Ovary (tissue), 9 donors: ENCODE measurements around the gene ASB1. TPM values are rescaled to one million over a fixed set of nuclear protein-coding genes. Genes with fewer than 3 reads are reported as not detected.

Experiments
- DNase-seq, 5 donors: peaks; one replicate each; pipeline ENCODE4 v3.0.0-alpha.2; 2019 to 2020
- H3K27ac ChIP-seq, 2 donors: fragments of 200-600 bp; one replicate each; pipeline versions ENCODE4 v1.5.1 to v1.8.0; 2019 to 2022
- H3K27me3 ChIP-seq: fragments of 200-600 bp; one replicate; pipeline ENCODE4 v1.8.0; 2022
- H3K36me3 ChIP-seq: fragments of 200-600 bp; sonication (generic); one replicate; pipeline ENCODE4 v1.5.1; 2019
- H3K4me1 ChIP-seq: one replicate; pipeline ENCODE4 v1.8.1; 2013; ENCODE audit warnings: mild to moderate bottlenecking, moderate library complexity; ENCODE audit not compliant: insufficient read depth
- H3K4me3 ChIP-seq: fragments of 200-600 bp; sonication (generic); one replicate; pipeline ENCODE4 v1.5.1; 2017
- H3K9me3 ChIP-seq, 2 donors: fragments of 200-600 bp in 1 of 2; sonication (generic) in 1 of 2; one replicate each; pipeline versions ENCODE4 v1.5.1 to v1.8.1; 2013 to 2019; ENCODE audit warnings: mild to moderate bottlenecking in 1 of 2, moderate library complexity in 1 of 2
- EP300 ChIP-seq: sonication (generic); formaldehyde crosslinking; IDR thresholded peaks from one replicate; pipeline ENCODE4 v1.6.1; 2017; ENCODE audit warnings: antibody characterized with exemption
- POLR2A ChIP-seq: fragments of 450-650 bp; IDR thresholded peaks from one replicate; pipeline ENCODE4 v1.6.1; 2017; ENCODE audit warnings: antibody characterized with exemption, mild to moderate bottlenecking, moderate library complexity
- WGBS, 3 donors: extraction: QIAGEN DNeasy Blood & Tissue Kit in 1 of 3; methylation state at CpG; one replicate each; pipeline versions ENCODE4 v1.1.5 to v1.1.7; 2013 to 2017; 5-methylcytosine and 5-hydroxymethylcytosine counted together
- intact Hi-C, 4 donors: fragments of 100-400 bp; cut with DNase I; formaldehyde crosslinking; loops; one replicate each; pipeline versions ENCODE4 v1.11.0 to v1.15.1; 2022 to 2023
- polyA plus RNA-seq, 2 donors: library from polyadenylated mRNA; stranded (reverse); fragments of 200-250 nt in 1 of 2; fragments of 350-450 nt in 1 of 2; fragmentation: Illumina TruSeq in 1 of 2; extraction: RNeasy Lipid Tissue Mini Kit (QIAGEN cat#74804) in 1 of 2; gene quantifications; one replicate each; pipeline ENCODE4 v1.2.3, GENCODE V29; 2013 to 2014
- total RNA-seq, 7 donors: library from RNA; depleted of rRNA in 2 of 7; stranded (reverse); fragments of >200 nt in 2 of 7; fragmentation: NEBNext Ultra II Directional in 3 of 7; extraction: Animal tissue kit (Norgen Biotek cat#: 25700) in 3 of 7; gene quantifications; one replicate each; pipeline versions ENCODE4 v1.1.0 to v1.2.4, GENCODE V29; 2016 to 2023
- TF ChIP-seq, protein P1 (sequence below), 3 donors: fragments of 450-650 bp in 2 of 3; fragments of 200-600 bp in 1 of 3; IDR thresholded peaks; one replicate each; pipeline versions ENCODE4 v1.5.1 to v1.8.0; 2016 to 2022; ENCODE audit warnings: antibody characterized with exemption in 3 of 3, mild to moderate bottlenecking in 1 of 3
- donor health status: DM: no; HTN: no; CAD: no; lungs with moderate emphysema.
- donor health status: DM: no; HTN: no; CAD: no.
- donor health status: Bipolar disorder and iron deficiency.
- donor health status: DM: yes; HTN: yes; CAD: no.
- donor health status: DM: no; HTN: no; CAD: no.
- donor health status: DM: yes; HTN: yes; CAD: no.

ASB1 gene
- total and polyA plus RNA-seq, 9 donors: 9.3 to 34.0 (median 29.6) TPM

GRCh38 chr2:238473523-238473922, 46.8 kb downstream of the ASB1 start:
- TF ChIP-seq EP300: no peak
- TF ChIP-seq, protein P1, sequence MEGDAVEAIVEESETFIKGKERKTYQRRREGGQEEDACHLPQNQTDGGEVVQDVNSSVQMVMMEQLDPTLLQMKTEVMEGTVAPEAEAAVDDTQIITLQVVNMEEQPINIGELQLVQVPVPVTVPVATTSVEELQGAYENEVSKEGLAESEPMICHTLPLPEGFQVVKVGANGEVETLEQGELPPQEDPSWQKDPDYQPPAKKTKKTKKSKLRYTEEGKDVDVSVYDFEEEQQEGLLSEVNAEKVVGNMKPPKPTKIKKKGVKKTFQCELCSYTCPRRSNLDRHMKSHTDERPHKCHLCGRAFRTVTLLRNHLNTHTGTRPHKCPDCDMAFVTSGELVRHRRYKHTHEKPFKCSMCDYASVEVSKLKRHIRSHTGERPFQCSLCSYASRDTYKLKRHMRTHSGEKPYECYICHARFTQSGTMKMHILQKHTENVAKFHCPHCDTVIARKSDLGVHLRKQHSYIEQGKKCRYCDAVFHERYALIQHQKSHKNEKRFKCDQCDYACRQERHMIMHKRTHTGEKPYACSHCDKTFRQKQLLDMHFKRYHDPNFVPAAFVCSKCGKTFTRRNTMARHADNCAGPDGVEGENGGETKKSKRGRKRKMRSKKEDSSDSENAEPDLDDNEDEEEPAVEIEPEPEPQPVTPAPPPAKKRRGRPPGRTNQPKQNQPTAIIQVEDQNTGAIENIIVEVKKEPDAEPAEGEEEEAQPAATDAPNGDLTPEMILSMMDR (IDR thresholded peaks at IDR 0.05): no peak
- TF ChIP-seq POLR2A: no peak
- whole genome bisulfite sequencing, 3 donors: 59 to 87% (median 83%) methylated on average over 1 of the region's 1 CpG

DNA sequence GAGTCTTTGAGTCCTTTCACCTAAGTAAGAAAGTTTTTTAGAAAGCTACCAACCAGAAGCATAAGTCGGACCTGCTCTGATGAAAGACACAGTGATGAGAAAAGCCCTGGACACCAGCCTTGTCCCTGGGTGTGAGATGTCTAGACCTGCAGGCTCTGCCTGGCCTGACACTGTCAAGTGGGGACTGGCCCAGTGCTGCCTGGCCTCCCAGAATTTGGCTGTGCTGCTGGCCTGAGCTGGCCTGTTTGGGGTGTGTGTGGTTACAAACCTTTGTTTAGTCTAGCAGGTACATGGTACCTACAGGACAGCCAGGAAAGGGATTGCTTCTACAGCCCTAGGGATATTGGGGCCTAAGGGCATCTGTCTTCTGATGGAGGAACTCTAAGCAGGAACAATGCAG, 48.3 kb downstream of the ASB1 start:
- Histone ChIP-seq H3K36me3 (no peaks in the 10 kb centered on the region), H3K27ac (no peak overlapping the region), H3K27me3 (no peaks in the 10 kb centered on the region), H3K4me3 (no peak overlapping the region), H3K4me1 (no peaks in the 10 kb centered on the region), H3K9me3 (peaks cover 0 to 3% of the 10 kb centered on the region in 2 donors)
- 87 to 96% (median 90%) methylated on average over 1 of the region's 1 CpG for WGBS, 3 donors
- TF ChIP-seq EP300 (no peak), POLR2A (no peak)
- TF ChIP-seq, protein P1 (IDR thresholded peaks at IDR 0.05): no peak
- no peak for DNase-seq
- intact Hi-C loops: no loop called here

More at GRCh38 chr2:238473523-238473922, 46.8 kb downstream of the ASB1 start:
- Histone ChIP-seq H3K4me3 (no peak overlapping the region), H3K4me1 (no peaks in the 10 kb centered on the region), H3K9me3 (peaks cover 0 to 3% of the 10 kb centered on the region in 2 donors), H3K36me3 (no peaks in the 10 kb centered on the region), H3K27me3 (no peaks in the 10 kb centered on the region), H3K27ac (no peak overlapping the region)
- intact Hi-C loops: no loop called here
- DNase-seq: no peak

- intact Hi-C loops: no loop called here
- Histone ChIP-seq H3K27ac (no peak overlapping the region), H3K36me3 (no peaks in the 10 kb centered on the region), H3K9me3 (peaks cover 0 to 3% of the 10 kb centered on the region in 2 donors), H3K27me3 (no peaks in the 10 kb centered on the region), H3K4me1 (no peaks in the 10 kb centered on the region), H3K4me3 (no peak overlapping the region)
- 9 to 19% (median 15%) methylated on average over 1 of the region's 1 CpG for WGBS, 3 donors
- no peak for DNase-seq
- TF ChIP-seq, protein P1 (IDR thresholded peaks at IDR 0.05): no peak
- TF ChIP-seq POLR2A (no peak), EP300 (no peak)
Observed at GRCh38 chr2:238475566-238475965, 48.8 kb downstream of the ASB1 start.

- Histone ChIP-seq H3K27ac (no peak overlapping the region), H3K4me3 (no peak overlapping the region), H3K36me3 (no peaks in the 10 kb centered on the region), H3K4me1 (no peaks in the 10 kb centered on the region), H3K27me3 (no peaks in the 10 kb centered on the region), H3K9me3 (peaks cover 0 to 3% of the 10 kb centered on the region in 2 donors)
- WGBS, 3 donors: 75 to 82% (median 78%) methylated on average over 5 of the region's 5 CpGs
- intact Hi-C loops: no loop called here
- no peak for DNase-seq
- no peak for TF ChIP-seq EP300
- TF ChIP-seq POLR2A: no peak
- TF ChIP-seq, protein P1 (IDR thresholded peaks at IDR 0.05): no peak
Observed at GRCh38 chr2:238476258-238476657, 49.5 kb downstream of the ASB1 start.
